SK-N-MC (cell line): ENCODE results near the gene VSTM2B.

Experiments used
- DNase-seq: peaks from one replicate; pipeline ENCODE4 v3.0.0-alpha.2; 2011; ENCODE audit warnings: low read depth, low spot score
- H3K27ac ChIP-seq: fragments of 200-600 bp; sonication (generic); 2 replicates; pipeline ENCODE4 v1.5.1; 2016; ENCODE audit warnings: mixed run types
- H3K36me3 ChIP-seq: fragments of 200-600 bp; sonication (generic); 2 replicates; pipeline ENCODE4 v1.6.1; 2017; ENCODE audit warnings: antibody characterized with exemption, low read length, mixed read lengths; ENCODE audit not compliant: insufficient read depth
- H3K4me3 ChIP-seq: fragments of 200-600 bp; sonication (generic); 2 replicates; pipeline ENCODE4 v1.5.1; 2016
- H3K9ac ChIP-seq: fragments of 200-600 bp; sonication (generic); 2 replicates; pipeline ENCODE4 v1.8.0; 2017; ENCODE audit warnings: mixed run types, mixed read lengths; ENCODE audit not compliant: insufficient read length
- H3K9me3 ChIP-seq: fragments of 200-600 bp; sonication (generic); 2 replicates; pipeline ENCODE4 v1.6.1; 2017; ENCODE audit warnings: low read depth, mild to moderate bottlenecking, antibody characterized with exemption, low read length, moderate library complexity, mixed read lengths
- EZH2 ChIP-seq: fragments of 200-600 bp; sonication (generic); IDR thresholded peaks from one replicate; pipeline ENCODE4 v1.6.1; 2017; ENCODE audit warnings: antibody characterized with exemption
- FOXP2 ChIP-seq: optimal IDR thresholded peaks from 2 replicates; pipeline ENCODE3; 2011; ENCODE audit warnings: mild to moderate bottlenecking, moderate library complexity; ENCODE audit not compliant: insufficient read depth; ENCODE audit errors: extremely low read length, control extremely low read depth
- POLR2AphosphoS5 ChIP-seq: IDR thresholded peaks from 2 replicates; pipeline ENCODE4 v1.6.1; 2012; ENCODE audit warnings: mild to moderate bottlenecking, low read depth, low read length, borderline replicate concordance

VSTM2B gene

GRCh38 chr19:29508181-29508580 lies 17.6 kb upstream of the VSTM2B start:
- Histone ChIP-seq H3K9me3 (no peaks in the 10 kb centered on the region), H3K27ac (no peak overlapping the region), H3K4me3 (no peak overlapping the region), H3K36me3 (no peaks in the 10 kb centered on the region), H3K9ac (no peak overlapping the region)
- no peak for DNase-seq
- no peak for TF ChIP-seq POLR2AphosphoS5
- no peak for TF ChIP-seq EZH2
- TF ChIP-seq FOXP2, result no peak

DNA sequence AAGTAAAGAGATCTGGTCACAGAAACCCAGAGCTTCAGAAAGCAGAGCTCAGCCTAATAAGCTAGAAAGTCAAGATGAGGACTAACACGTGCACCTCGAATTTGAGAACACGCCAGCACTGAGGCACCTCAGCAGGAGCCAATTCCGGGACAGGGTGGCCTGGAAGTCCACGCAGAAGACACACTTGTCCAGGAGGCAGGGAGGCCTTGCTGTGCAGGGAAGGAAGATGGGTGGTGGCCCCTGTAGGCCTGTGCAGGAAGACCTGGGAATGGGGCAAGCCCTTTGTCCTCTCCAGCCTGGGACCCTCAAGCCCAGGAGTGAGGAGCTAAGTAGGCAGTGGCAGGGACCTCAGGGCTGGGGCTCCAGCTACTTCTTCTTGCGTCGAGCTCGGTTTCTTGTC lies 16.3 kb upstream of the VSTM2B start:
- no peak for DNase-seq
- Histone ChIP-seq H3K27ac (no peak overlapping the region), H3K9ac (no peak overlapping the region), H3K9me3 (no peaks in the 10 kb centered on the region), H3K4me3 (no peak overlapping the region), H3K36me3 (no peaks in the 10 kb centered on the region)
- TF ChIP-seq EZH2 (no peak), FOXP2 (no peak), POLR2AphosphoS5 (no peak)

GRCh38 chr19:29510701-29511265 lies 15.0 kb upstream of the VSTM2B start:
- TF ChIP-seq POLR2AphosphoS5 (no peak), FOXP2 (no peak), EZH2 (no peak)
- no peaks in the 10 kb centered on the region for H3K9me3 ChIP-seq
- no peaks in the 10 kb centered on the region for H3K36me3 ChIP-seq
- no peak overlapping the region for H3K9ac ChIP-seq
- H3K27ac ChIP-seq, result no peak overlapping the region
- no peak overlapping the region for H3K4me3 ChIP-seq
- DNase-seq, result no peak

DNA sequence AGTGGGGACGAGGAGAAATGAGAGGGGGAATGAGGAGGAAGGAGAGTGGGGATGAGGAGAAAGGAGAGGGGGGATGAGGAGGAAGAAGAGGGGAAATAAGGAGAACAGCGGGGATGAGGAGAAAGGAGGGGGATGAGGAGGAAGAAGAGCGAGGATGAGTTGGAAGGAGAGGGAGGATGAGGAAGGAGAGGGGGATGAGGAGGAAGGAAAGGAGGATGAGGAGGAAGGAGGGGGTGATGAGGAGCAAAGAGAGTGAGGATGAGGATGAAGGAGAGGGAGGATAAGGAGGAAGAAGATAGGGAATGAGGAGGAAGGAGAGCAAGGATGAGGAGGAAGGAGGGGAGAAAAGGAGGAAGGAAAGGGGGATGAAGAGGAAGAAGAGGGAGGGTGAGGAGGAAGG lies 14.0 kb upstream of the VSTM2B start:
- H3K4me3 ChIP-seq, result no peak overlapping the region
- TF ChIP-seq FOXP2 (no peak), EZH2 (no peak), POLR2AphosphoS5 (no peak)
- H3K36me3 ChIP-seq, result no peaks in the 10 kb centered on the region
- H3K9me3 ChIP-seq, result no peaks in the 10 kb centered on the region
- H3K9ac ChIP-seq, result no peak overlapping the region
- DNase-seq, result no peak
- no peak overlapping the region for H3K27ac ChIP-seq

- no peak for TF ChIP-seq FOXP2
- no peak for TF ChIP-seq POLR2AphosphoS5
Measured at GRCh38 chr19:29512748-29513147, 13.0 kb upstream of the VSTM2B start.

GRCh38 chr19:29514525-29515232 lies 11.1 kb upstream of the VSTM2B start:
- Histone ChIP-seq H3K4me3 (no peak overlapping the region), H3K27ac (no peak overlapping the region), H3K9ac (no peak overlapping the region), H3K36me3 (no peaks in the 10 kb centered on the region), H3K9me3 (no peaks in the 10 kb centered on the region)
- TF ChIP-seq FOXP2 (no peak), EZH2 (no peak), POLR2AphosphoS5 (no peak)
- DNase-seq, result no peak

More at GRCh38 chr19:29512748-29513147, 13.0 kb upstream of the VSTM2B start:
- Histone ChIP-seq H3K27ac (no peak overlapping the region), H3K4me3 (no peak overlapping the region), H3K9ac (no peak overlapping the region), H3K9me3 (no peaks in the 10 kb centered on the region), H3K36me3 (no peaks in the 10 kb centered on the region)
- DNase-seq, result no peak

- Histone ChIP-seq H3K9ac (no peak overlapping the region), H3K9me3 (no peaks in the 10 kb centered on the region)
- TF ChIP-seq POLR2AphosphoS5, result no peak
- no peak for TF ChIP-seq EZH2
- TF ChIP-seq FOXP2, result no peak
Measured at GRCh38 chr19:29515233-29515619, 10.6 kb upstream of the VSTM2B start.

DNA sequence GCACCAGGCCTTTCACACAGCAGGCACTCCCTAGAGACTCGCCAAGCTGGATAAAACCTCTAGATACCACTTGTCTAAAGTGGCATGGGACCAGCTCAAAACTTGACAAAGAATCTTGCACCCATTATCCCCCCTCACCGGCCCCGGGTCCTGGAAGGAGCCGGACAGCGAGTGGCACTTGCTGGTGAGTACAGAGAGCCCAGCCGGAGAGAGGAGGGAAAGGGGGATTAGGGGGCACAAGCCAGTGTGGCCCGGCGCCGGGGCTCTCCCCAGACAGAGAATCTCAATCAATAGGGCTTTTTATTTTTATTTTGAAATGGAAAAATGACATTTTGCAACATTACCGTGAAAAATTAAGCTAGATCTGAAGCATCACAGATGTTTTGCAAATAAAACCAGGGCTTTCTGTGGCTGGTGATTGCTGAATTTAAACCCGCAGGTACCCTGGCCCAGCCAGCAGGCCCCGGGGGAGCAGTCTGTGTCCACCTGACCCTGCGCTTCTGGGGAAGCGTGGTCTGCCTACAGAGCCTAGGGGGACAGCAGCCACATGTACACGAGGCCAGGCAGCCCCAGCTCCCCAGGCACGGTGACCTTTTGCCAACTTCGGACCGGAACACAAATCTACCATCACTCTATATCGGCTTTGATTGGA lies 10.0 kb upstream of the VSTM2B start:
- Histone ChIP-seq H3K9me3 (no peaks in the 10 kb centered on the region), H3K27ac (no peak overlapping the region), H3K4me3 (no peak overlapping the region), H3K9ac (no peak overlapping the region), H3K36me3 (no peaks in the 10 kb centered on the region)
- DNase-seq, result no peak
- TF ChIP-seq POLR2AphosphoS5 (no peak), EZH2 (no peak), FOXP2 (no peak)

More at GRCh38 chr19:29515233-29515619, 10.6 kb upstream of the VSTM2B start:
- Histone ChIP-seq H3K27ac (no peak overlapping the region), H3K4me3 (no peak overlapping the region), H3K36me3 (no peaks in the 10 kb centered on the region)
- no peak for DNase-seq
